HG03135 (cell line): ENCODE data around the gene EXPH5.
A peak's percentile ranks its signal among the peaks of the same experiment; 100 is the strongest.

Experiments
- ATAC-seq: cut with Tn5 transposase; IDR thresholded peaks from one replicate; pipeline ENCODE4 v1.9.1; 2021; ENCODE audit warnings: mild to moderate bottlenecking, moderate library complexity; ENCODE audit not compliant: unreplicated experiment

EXPH5 gene

GRCh38 chr11:108525161-108525560 lies 68.4 kb downstream of the EXPH5 start:
- no peak for ATAC-seq

GRCh38 chr11:108524422-108524821 lies 69.1 kb downstream of the EXPH5 start:
- ATAC-seq, result no peak

- no peak for ATAC-seq
Observed at GRCh38 chr11:108522318-108522717, 71.2 kb downstream of the EXPH5 start.

- ATAC-seq, result no peak
Observed at GRCh38 chr11:108518581-108518980, 75.0 kb downstream of the EXPH5 start.

GRCh38 chr11:108516125-108516524 lies 77.4 kb downstream of the EXPH5 start:
- ATAC-seq, result no peak

- no peak for ATAC-seq
Observed at GRCh38 chr11:108512708-108513107, 80.9 kb downstream of the EXPH5 start.

- ATAC-seq, result no peak
Observed at GRCh38 chr11:108511851-108512474, 81.6 kb downstream of the EXPH5 start.

- ATAC-seq, result no peak
Observed at GRCh38 chr11:108508653-108509593, 84.6 kb downstream of the EXPH5 start.

- no peak for ATAC-seq
Observed at GRCh38 chr11:108501396-108501795, 92.2 kb downstream of the EXPH5 start.

- ATAC-seq, result no peak
Observed at GRCh38 chr11:108500721-108501120, 92.8 kb downstream of the EXPH5 start.

- ATAC-seq, result no peak
Observed at GRCh38 chr11:108500169-108500568, 93.4 kb downstream of the EXPH5 start.

- ATAC-seq, result peak; percentile 5
Observed at GRCh38 chr11:108498816-108499408, 94.7 kb downstream of the EXPH5 start.

GRCh38 chr11:108498046-108498815 lies 95.3 kb downstream of the EXPH5 start, which contains the start of gene POGLUT3:
TSS of gene POGLUT3 (minus strand) at chr11:108498384. CDS start at chr11:108498366, 18 bp downstream.
- peak; percentile 51 for ATAC-seq

GRCh38 chr11:108497317-108498045 lies 96.1 kb downstream of the EXPH5 start:
- ATAC-seq, result peak; percentile 53

- no peak for ATAC-seq
Observed at GRCh38 chr11:108496643-108497256, 96.8 kb downstream of the EXPH5 start.

GRCh38 chr11:108495326-108495725 lies 98.2 kb downstream of the EXPH5 start:
- ATAC-seq, result no peak

GRCh38 chr11:108494182-108494581 lies 99.4 kb downstream of the EXPH5 start:
- no peak for ATAC-seq

- no peak for ATAC-seq
Observed at GRCh38 chr11:108491936-108492335, 101.6 kb downstream of the EXPH5 start.

GRCh38 chr11:108486828-108487227 lies 106.7 kb downstream of the EXPH5 start:
- ATAC-seq, result no peak

- ATAC-seq, result no peak
Observed at GRCh38 chr11:108486331-108486730, 107.2 kb downstream of the EXPH5 start.
